GM12891 (cell line): ENCODE results near the gene VPS37C.

Source experiments
- PAX5 ChIP-seq: IDR thresholded peaks from 2 replicates; pipeline ENCODE4 v1.6.1; 2011; ENCODE audit warnings: low read length, moderate library complexity, mild to moderate bottlenecking; ENCODE audit not compliant: insufficient read depth, severe bottlenecking
- POLR2A ChIP-seq: IDR thresholded peaks from 2 replicates; pipeline ENCODE4 v1.6.1; 2011; ENCODE audit warnings: low read depth, low read length, control low read depth
- POLR2AphosphoS5 ChIP-seq: IDR thresholded peaks from 2 replicates; pipeline ENCODE4 v1.6.1; 2011; ENCODE audit warnings: low read depth, low read length, control low read depth
- POU2F2 ChIP-seq: IDR thresholded peaks from 2 replicates; pipeline ENCODE4 v1.6.1; 2011; ENCODE audit warnings: low read depth, mild to moderate bottlenecking, control low read depth, low read length, moderate library complexity
- SPI1 ChIP-seq: IDR thresholded peaks from 2 replicates; pipeline ENCODE4 v1.6.1; 2011; ENCODE audit warnings: low read depth, low read length, control low read depth
- TAF1 ChIP-seq: IDR thresholded peaks from 2 replicates; pipeline ENCODE4 v1.6.1; 2011; ENCODE audit warnings: low read depth, low read length, control low read depth

DNA sequence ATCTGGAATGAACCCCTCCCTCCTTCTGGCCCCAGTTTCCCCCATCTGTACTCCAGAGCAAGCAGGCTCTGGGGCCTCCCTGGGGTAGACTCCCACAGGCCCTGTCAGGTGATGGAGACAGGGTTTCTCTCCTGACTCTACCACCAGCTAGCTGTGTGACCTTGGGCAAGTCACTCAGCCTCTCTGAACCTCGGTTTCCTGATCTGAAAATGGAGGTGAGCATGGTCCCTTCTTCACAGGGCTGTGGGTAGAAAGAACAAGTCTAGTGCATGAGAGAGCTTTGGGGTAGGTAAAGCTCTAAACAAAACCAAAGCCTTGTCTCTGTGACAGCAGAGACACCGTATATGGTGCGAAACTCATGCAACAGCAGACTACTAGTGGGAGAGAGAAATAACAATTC is 53.3 kb downstream of the VPS37C start:
- TF ChIP-seq POLR2A (no peak), TAF1 (no peak), SPI1 (no peak), POLR2AphosphoS5 (no peak), PAX5 (no peak), POU2F2 (no peak)
